AG09319 (cell line): ENCODE results near the gene ITPR3.

Experiments
- DNase-seq: peaks from one replicate; pipeline ENCODE4 v3.0.0-alpha.2; 2010; ENCODE audit warnings: low read depth; ENCODE audit errors: extremely low read depth
- CTCF ChIP-seq: IDR thresholded peaks from 2 replicates; pipeline ENCODE4 v1.5.1; 2011; ENCODE audit warnings: low read depth, mild to moderate bottlenecking, inconsistent platforms, low read length, moderate library complexity

Gene ITPR3

GRCh38 chr6:33688451-33689147 lies 67.5 kb downstream of the ITPR3 start:
- no peak for TF ChIP-seq CTCF
- DNase-seq: no peak

GRCh38 chr6:33689148-33689494 lies 68.0 kb downstream of the ITPR3 start:
- no peak for TF ChIP-seq CTCF
- DNase-seq: no peak

- DNase-seq: no peak
- no peak for TF ChIP-seq CTCF
Measured at GRCh38 chr6:33689879-33690278, 68.8 kb downstream of the ITPR3 start.

GRCh38 chr6:33690766-33691165 lies 69.6 kb downstream of the ITPR3 start:
- TF ChIP-seq CTCF: no peak
- no peak for DNase-seq

GRCh38 chr6:33691456-33692077 lies 70.4 kb downstream of the ITPR3 start:
- DNase-seq: no peak
- no peak for TF ChIP-seq CTCF

- TF ChIP-seq CTCF: no peak
- no peak for DNase-seq
Measured at GRCh38 chr6:33692078-33692759, 71.1 kb downstream of the ITPR3 start.

- TF ChIP-seq CTCF: no peak
- no peak for DNase-seq
Measured at GRCh38 chr6:33692760-33693158, 71.6 kb downstream of the ITPR3 start.
